Nephron (organoid): ENCODE measurements around the gene STAT4.

ENCODE experiments used
- H3K27ac Mint-ChIP-seq, 3 experiments: 2 replicates each; pipeline ENCODE4 v1.8.0; 2020; ENCODE audit warnings: mixed read lengths in 3 of 3, mild to moderate bottlenecking in 2 of 3, moderate library complexity in 1 of 3
- H3K27me3 Mint-ChIP-seq: 2 replicates; pipeline ENCODE4 v1.8.0; 2021; ENCODE audit warnings: low read depth, mild to moderate bottlenecking, moderate library complexity, mixed read lengths
- H3K36me3 Mint-ChIP-seq: 2 replicates; pipeline ENCODE4 v1.8.0; 2020; ENCODE audit warnings: low read depth, mixed read lengths
- H3K4me1 Mint-ChIP-seq: 2 replicates; pipeline ENCODE4 v1.8.0; 2020; ENCODE audit warnings: mixed read lengths
- H3K4me3 Mint-ChIP-seq, 3 experiments: 2 replicates each; pipeline ENCODE4 v1.8.0; 2020; ENCODE audit warnings: mild to moderate bottlenecking in 3 of 3, mixed read lengths in 3 of 3, moderate library complexity in 2 of 3
- H3K9me3 Mint-ChIP-seq: 2 replicates; pipeline ENCODE4 v1.8.0; 2020; ENCODE audit warnings: mixed read lengths
- CTCF ChIP-seq, 3 experiments: fragments of 200-600 bp; sonication (generic); IDR thresholded peaks; one replicate each; pipeline ENCODE4 v1.5.0; 2021; ENCODE audit warnings: antibody characterized with exemption in 3 of 3; ENCODE audit not compliant: unreplicated experiment in 3 of 3

STAT4 gene

DNA sequence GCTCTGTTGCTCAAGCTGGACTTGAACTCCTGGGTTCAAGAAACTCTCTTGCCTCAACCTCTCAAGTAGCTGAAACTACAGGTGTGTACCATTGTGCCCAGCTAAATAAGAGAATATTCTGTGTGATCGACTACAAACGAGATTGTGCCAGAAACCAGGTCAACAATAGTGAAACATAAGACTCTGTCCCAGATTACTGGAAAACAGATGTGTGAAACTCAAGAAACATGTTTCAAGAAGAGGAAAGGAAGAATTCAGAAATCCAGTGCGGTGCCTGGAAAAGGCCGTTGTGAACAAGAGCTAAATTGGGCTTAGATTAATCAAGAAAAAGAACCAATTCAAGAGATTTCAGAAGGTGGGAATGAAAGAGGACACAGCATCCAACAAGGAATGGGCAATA, 113.4 kb downstream of the STAT4 start:
- H3K36me3 Mint-ChIP-seq = no peaks in the 10 kb centered on the region
- no peak overlapping the region for H3K27ac Mint-ChIP-seq
- H3K27me3 Mint-ChIP-seq = no peaks in the 10 kb centered on the region
- H3K9me3 Mint-ChIP-seq = no peaks in the 10 kb centered on the region
- no peak overlapping the region for H3K4me3 Mint-ChIP-seq
- TF ChIP-seq CTCF (IDR thresholded peaks at IDR 0.05; ENCODE audit: unreplicated experiment in 3 of 3) = no peak
- peaks cover 5% of the 10 kb centered on the region for H3K4me1 Mint-ChIP-seq

GRCh38 chr2:191036363-191036762, 114.4 kb downstream of the STAT4 start:
- H3K36me3 Mint-ChIP-seq = no peaks in the 10 kb centered on the region
- H3K27ac Mint-ChIP-seq = no peak overlapping the region
- H3K4me3 Mint-ChIP-seq = no peak overlapping the region
- TF ChIP-seq CTCF (IDR thresholded peaks at IDR 0.05; ENCODE audit: unreplicated experiment in 3 of 3) = no peak
- peaks cover 5% of the 10 kb centered on the region for H3K4me1 Mint-ChIP-seq
- H3K9me3 Mint-ChIP-seq = no peaks in the 10 kb centered on the region
- no peaks in the 10 kb centered on the region for H3K27me3 Mint-ChIP-seq

DNA sequence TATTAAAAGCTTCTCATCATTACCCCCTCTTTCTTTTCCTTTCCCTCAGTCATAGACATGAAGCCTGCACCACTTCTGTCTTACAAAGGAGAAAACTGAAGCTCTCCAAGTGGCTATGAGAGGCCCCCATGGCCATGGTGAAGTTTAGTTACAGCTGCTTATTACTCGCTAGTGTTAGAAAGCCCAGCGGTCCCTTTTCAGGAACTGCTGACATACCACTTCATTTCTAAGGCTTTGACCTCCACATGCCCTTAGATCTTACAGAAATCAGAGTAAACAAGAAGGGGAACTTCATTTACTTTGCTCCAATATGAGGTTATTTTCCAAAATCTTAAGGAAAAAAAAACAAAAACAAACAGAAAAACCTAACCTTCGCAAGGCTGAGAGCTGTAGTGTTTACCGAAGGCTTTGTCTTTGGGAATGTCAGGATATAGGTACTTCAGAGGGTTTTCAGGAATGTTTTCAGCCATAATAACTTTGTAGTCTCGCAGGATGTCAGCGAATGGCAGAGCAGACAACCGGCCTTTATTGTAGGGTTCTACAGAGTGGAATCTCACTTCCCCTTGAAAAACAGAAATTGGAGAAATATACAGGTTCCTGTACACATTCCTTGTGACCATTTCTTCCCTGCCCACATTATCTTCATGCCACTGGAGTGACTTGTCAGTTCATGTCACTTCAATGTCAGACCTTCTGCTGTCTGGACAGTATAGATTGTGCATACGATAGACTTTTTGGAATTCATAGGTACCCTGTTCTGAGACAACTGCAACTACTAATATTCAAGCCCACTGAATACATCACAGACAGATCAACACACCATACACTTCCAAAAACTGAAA, 118.0 kb downstream of the STAT4 start:
- H3K36me3 Mint-ChIP-seq = no peaks in the 10 kb centered on the region
- H3K4me3 Mint-ChIP-seq = no peak overlapping the region
- H3K27me3 Mint-ChIP-seq = no peaks in the 10 kb centered on the region
- H3K9me3 Mint-ChIP-seq = no peaks in the 10 kb centered on the region
- H3K27ac Mint-ChIP-seq = peak overlapping the region; percentile 43 to 84 (median 67)
- H3K4me1 Mint-ChIP-seq = peaks cover 5% of the 10 kb centered on the region
- TF ChIP-seq CTCF (IDR thresholded peaks at IDR 0.05; ENCODE audit: unreplicated experiment in 3 of 3) = no peak

DNA sequence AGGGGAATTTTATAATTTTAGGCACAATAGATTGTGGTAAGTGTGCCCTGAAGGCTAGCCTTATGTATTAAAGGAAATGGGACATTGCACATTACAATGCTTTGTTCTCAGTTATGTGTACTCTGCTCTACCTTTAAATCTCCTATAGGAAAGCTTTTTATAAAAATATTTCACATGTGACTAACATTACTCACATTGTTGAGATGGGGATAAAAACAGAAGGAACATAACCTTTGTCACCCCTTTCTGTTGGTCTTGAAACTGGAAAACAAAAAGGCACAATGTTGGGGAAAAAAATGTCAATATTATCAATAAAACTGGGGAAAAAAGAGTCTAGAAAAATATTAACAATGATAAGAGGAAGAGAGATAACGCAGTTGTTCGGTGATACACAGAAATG, 119.5 kb downstream of the STAT4 start:
- Mint-ChIP-seq H3K4me3 (no peak overlapping the region), H3K27ac (no peak overlapping the region), H3K27me3 (no peaks in the 10 kb centered on the region), H3K9me3 (no peaks in the 10 kb centered on the region), H3K4me1 (peaks cover 5% of the 10 kb centered on the region), H3K36me3 (no peaks in the 10 kb centered on the region)
- TF ChIP-seq CTCF (IDR thresholded peaks at IDR 0.05; ENCODE audit: unreplicated experiment in 3 of 3) = no peak

DNA sequence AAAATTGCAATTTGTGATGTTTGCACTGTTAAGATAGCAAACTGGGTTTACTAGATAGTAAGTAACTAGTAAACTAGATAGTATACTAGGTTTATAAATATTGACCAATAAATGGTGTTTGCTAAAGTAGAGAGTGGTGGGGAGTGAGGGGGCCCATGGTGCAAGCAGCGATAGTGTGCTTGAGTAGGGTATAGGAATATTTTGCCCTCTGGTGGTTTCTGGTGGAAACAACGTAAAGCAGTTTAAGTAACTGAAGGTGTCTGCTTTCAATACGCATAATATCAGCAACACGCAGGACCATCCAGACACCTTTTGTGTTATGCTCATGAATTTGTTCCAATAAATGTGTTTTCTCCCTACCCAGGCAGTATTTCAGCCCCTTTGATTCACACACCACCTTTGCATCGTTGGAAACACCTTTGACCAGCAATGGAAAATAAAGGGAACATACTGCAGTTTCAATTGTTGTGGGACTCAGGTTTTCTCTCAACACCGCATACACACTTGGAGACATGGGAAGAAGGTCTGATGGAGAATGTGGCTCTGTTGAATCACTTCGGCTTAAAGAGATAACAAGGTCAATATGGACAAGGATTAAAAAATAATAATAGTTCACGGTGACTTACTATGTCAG, 120.2 kb downstream of the STAT4 start:
- peaks cover 5% of the 10 kb centered on the region for H3K4me1 Mint-ChIP-seq
- no peaks in the 10 kb centered on the region for H3K27me3 Mint-ChIP-seq
- H3K36me3 Mint-ChIP-seq = no peaks in the 10 kb centered on the region
- TF ChIP-seq CTCF (IDR thresholded peaks at IDR 0.05; ENCODE audit: unreplicated experiment in 3 of 3) = peak; percentile 52 to 74 (median 64)
- peak overlapping the region in 1 of 3 experiments; percentile 11 for H3K27ac Mint-ChIP-seq
- H3K9me3 Mint-ChIP-seq = no peaks in the 10 kb centered on the region
- H3K4me3 Mint-ChIP-seq = no peak overlapping the region
